Lung (tissue), 12 donors: Measurements from ENCODE around the gene PLIN5. TPM values are rescaled to one million over a fixed set of nuclear protein-coding genes. Genes with fewer than 3 reads are reported as not detected.

Experiments used
- ATAC-seq: fragments of 200-7000 bp; cut with Tn5 transposase; one replicate; pipeline ENCODE4 v1.9.1; 2020; ENCODE audit warnings: moderate number of reproducible peaks; ENCODE audit not compliant: insufficient read depth, low FRiP score
- DNase-seq, 3 donors: peaks; one replicate each; pipeline ENCODE4 v3.0.0-alpha.2; 2013 to 2017
- H3K27ac ChIP-seq, 2 donors: one replicate each; pipeline ENCODE4 v1.5.1; 2013; ENCODE audit warnings: mild to moderate bottlenecking in 2 of 2, moderate library complexity in 2 of 2, control low read depth in 1 of 2, inconsistent platforms in 1 of 2, low read depth in 1 of 2, low read length in 1 of 2
- H3K27me3 ChIP-seq, 3 donors: one replicate each; pipeline ENCODE4 v1.5.1; 2013; ENCODE audit warnings: low read length in 2 of 3; ENCODE audit not compliant: control insufficient read depth in 3 of 3, insufficient read depth in 3 of 3
- H3K36me3 ChIP-seq, 4 donors: one replicate each; pipeline ENCODE4 v1.5.1; 2013; ENCODE audit warnings: low read length in 4 of 4, mild to moderate bottlenecking in 1 of 4, moderate library complexity in 1 of 4; ENCODE audit not compliant: control insufficient read depth in 4 of 4, insufficient read depth in 4 of 4
- H3K4me1 ChIP-seq, 5 donors: one replicate each; pipeline ENCODE4 v1.5.1; 2013; ENCODE audit warnings: low read length in 5 of 5, mild to moderate bottlenecking in 2 of 5, moderate library complexity in 1 of 5; ENCODE audit not compliant: control insufficient read depth in 5 of 5, insufficient read depth in 5 of 5
- H3K4me3 ChIP-seq: one replicate; pipeline ENCODE4 v1.5.1; 2013; ENCODE audit warnings: mild to moderate bottlenecking, control low read depth, moderate library complexity
- H3K9ac ChIP-seq, 2 donors: one replicate each; pipeline ENCODE4 v1.5.1; 2013; ENCODE audit warnings: low read length in 2 of 2, control low read depth in 1 of 2; ENCODE audit not compliant: insufficient read depth in 1 of 2
- H3K9me3 ChIP-seq, 4 donors: one replicate each; pipeline ENCODE4 v1.5.1; 2013; ENCODE audit warnings: low read length in 3 of 4, mild to moderate bottlenecking in 1 of 4, moderate library complexity in 1 of 4; ENCODE audit not compliant: control insufficient read depth in 4 of 4, insufficient read depth in 3 of 4
- WGBS, 2 donors: extraction: QIAGEN DNeasy Blood & Tissue Kit; methylation state at CpG; one replicate each; pipeline ENCODE4 v1.1.7; 2013; 5-methylcytosine and 5-hydroxymethylcytosine counted together
- polyA plus RNA-seq, 2 donors: library from polyadenylated mRNA; stranded (reverse); fragments of 200-250 nt; gene quantifications; one replicate each; pipeline ENCODE4 v1.2.1, GENCODE V29; 2013
- total RNA-seq, 2 donors: library from RNA; depleted of rRNA in 1 of 2; stranded (reverse); fragments of >200 nt in 1 of 2; gene quantifications; one replicate each; pipeline ENCODE4 v1.2.1, GENCODE V29; 2014 to 2021
- TF ChIP-seq, protein P1 (sequence below): IDR thresholded peaks from 2 replicates; pipeline ENCODE4 v1.5.1; 2012; ENCODE audit warnings: mild to moderate bottlenecking; ENCODE audit errors: control extremely low read depth, extremely low read depth
- donor health status: control.
- donor health status: control.
- donor health status: Bipolar disorder and iron deficiency.
- donor health status: healthy.
- donor health status: DM: yes; HTN: yes; CAD: no.

PLIN5 gene
- total and polyA plus RNA-seq, 4 donors = 7.5 to 37.3 (median 24.5) TPM

DNA sequence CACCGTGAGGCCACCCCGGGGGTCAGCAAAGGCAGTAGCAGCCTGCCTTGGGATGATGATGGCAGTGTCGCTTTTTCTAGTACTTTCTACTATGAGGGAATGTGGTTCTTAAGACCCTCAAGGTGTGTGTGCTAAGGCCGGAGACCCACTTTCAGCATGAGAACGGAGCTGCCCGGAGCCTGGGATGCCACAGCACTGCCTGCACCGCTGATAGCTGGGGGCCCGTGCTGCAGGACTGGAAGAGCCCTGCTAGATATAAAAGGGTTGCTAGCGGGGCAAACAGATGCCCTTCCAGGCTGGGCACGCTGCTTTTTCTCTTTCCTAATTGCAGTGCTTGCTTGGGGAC, 31.2 kb downstream of the PLIN5 start:
- Histone ChIP-seq H3K4me1 (no peaks in the 10 kb centered on the region), H3K9ac (no peak overlapping the region), H3K4me3 (no peak overlapping the region), H3K27ac (no peak overlapping the region), H3K27me3 (no peaks in the 10 kb centered on the region), H3K9me3 (no peaks in the 10 kb centered on the region), H3K36me3 (peaks cover 0 to 55% (median 6%) of the 10 kb centered on the region in 4 donors)
- no peak for ATAC-seq
- no peak for DNase-seq
- TF ChIP-seq, protein P1, sequence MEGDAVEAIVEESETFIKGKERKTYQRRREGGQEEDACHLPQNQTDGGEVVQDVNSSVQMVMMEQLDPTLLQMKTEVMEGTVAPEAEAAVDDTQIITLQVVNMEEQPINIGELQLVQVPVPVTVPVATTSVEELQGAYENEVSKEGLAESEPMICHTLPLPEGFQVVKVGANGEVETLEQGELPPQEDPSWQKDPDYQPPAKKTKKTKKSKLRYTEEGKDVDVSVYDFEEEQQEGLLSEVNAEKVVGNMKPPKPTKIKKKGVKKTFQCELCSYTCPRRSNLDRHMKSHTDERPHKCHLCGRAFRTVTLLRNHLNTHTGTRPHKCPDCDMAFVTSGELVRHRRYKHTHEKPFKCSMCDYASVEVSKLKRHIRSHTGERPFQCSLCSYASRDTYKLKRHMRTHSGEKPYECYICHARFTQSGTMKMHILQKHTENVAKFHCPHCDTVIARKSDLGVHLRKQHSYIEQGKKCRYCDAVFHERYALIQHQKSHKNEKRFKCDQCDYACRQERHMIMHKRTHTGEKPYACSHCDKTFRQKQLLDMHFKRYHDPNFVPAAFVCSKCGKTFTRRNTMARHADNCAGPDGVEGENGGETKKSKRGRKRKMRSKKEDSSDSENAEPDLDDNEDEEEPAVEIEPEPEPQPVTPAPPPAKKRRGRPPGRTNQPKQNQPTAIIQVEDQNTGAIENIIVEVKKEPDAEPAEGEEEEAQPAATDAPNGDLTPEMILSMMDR = no peak
- WGBS, 2 donors = 94 to 95% methylated on average over 10 of the region's 10 CpGs

GRCh38 chr19:4503132-4503824, 31.7 kb downstream of the PLIN5 start:
- no peak overlapping the region for H3K4me3 ChIP-seq
- peaks cover 0 to 60% (median 7%) of the 10 kb centered on the region in 4 donors for H3K36me3 ChIP-seq
- no peaks in the 10 kb centered on the region for H3K4me1 ChIP-seq
- WGBS, 2 donors = 91 to 92% methylated on average over 25 of the region's 25 CpGs
- no peak overlapping the region for H3K27ac ChIP-seq
- H3K27me3 ChIP-seq = no peaks in the 10 kb centered on the region
- no peak overlapping the region for H3K9ac ChIP-seq
- H3K9me3 ChIP-seq = no peaks in the 10 kb centered on the region
- ATAC-seq (no peak), DNase-seq (no peak)
- TF ChIP-seq, protein P1 = no peak

- WGBS, 2 donors = 90 to 92% methylated on average over 37 of the region's 37 CpGs
- H3K4me1 ChIP-seq = no peaks in the 10 kb centered on the region
- TF ChIP-seq, protein P1 = no peak
- H3K4me3 ChIP-seq = no peak overlapping the region
- DNase-seq (no peak), ATAC-seq (no peak)
- H3K9me3 ChIP-seq = no peaks in the 10 kb centered on the region
- no peak overlapping the region for H3K27ac ChIP-seq
- peaks cover 0 to 68% (median 7%) of the 10 kb centered on the region in 4 donors for H3K36me3 ChIP-seq
- H3K9ac ChIP-seq = no peak overlapping the region
- no peaks in the 10 kb centered on the region for H3K27me3 ChIP-seq
Measured at GRCh38 chr19:4502282-4503131, 32.5 kb downstream of the PLIN5 start.
